Neural cell (in vitro differentiated cells): ENCODE results near the gene DAP. TPM values are rescaled to one million over a fixed set of nuclear protein-coding genes. Genes with fewer than 3 reads are reported as not detected.
A peak's percentile ranks its signal among the peaks of the same experiment; 100 is the strongest.

Experiments used
- H2AFZ ChIP-seq: fragments of 200-600, 300-800 bp; sonication (generic), shearing (Covaris generic); 2 replicates; pipeline ENCODE4 v1.6.0; 2014; ENCODE audit warnings: low read depth, mild to moderate bottlenecking, antibody characterized with exemption, low read length, moderate library complexity
- H3F3A ChIP-seq: fragments of 200-600 bp; shearing (Covaris generic); 2 replicates; pipeline ENCODE4 v1.6.1; 2016; ENCODE audit warnings: mild to moderate bottlenecking, moderate library complexity, mixed read lengths, antibody characterized with exemption, low read length; ENCODE audit not compliant: insufficient read depth, poor library complexity, severe bottlenecking
- H3K27ac ChIP-seq: fragments of 200-600, 300-800 bp; sonication (generic), shearing (Covaris generic); 2 replicates; pipeline ENCODE4 v1.5.1; 2014; ENCODE audit warnings: mild to moderate bottlenecking, low read length, moderate library complexity
- H3K27me3 ChIP-seq: fragments of 300-800, 200-600 bp; sonication (generic), shearing (Covaris generic); 2 replicates; pipeline ENCODE4 v1.6.0; 2014; ENCODE audit warnings: mild to moderate bottlenecking, low read depth, low read length, moderate library complexity; ENCODE audit not compliant: insufficient read depth
- H3K36me3 ChIP-seq: fragments of 300-800, 200-600 bp; sonication (generic), shearing (Covaris generic); 2 replicates; pipeline ENCODE4 v1.5.1; 2014; ENCODE audit warnings: mild to moderate bottlenecking, antibody characterized with exemption, low read length, moderate library complexity; ENCODE audit not compliant: insufficient read depth
- H3K4me2 ChIP-seq: fragments of 300-800, 200-600 bp; sonication (generic), shearing (Covaris generic); 2 replicates; pipeline ENCODE4 v1.6.0; 2014; ENCODE audit warnings: mild to moderate bottlenecking, low read length
- H3K4me3 ChIP-seq: fragments of 300-800, 200-600 bp; sonication (generic), shearing (Covaris generic); 2 replicates; pipeline ENCODE4 v1.5.1; 2014; ENCODE audit warnings: mild to moderate bottlenecking, low read length, moderate library complexity
- H3K79me2 ChIP-seq: fragments of 200-600 bp; shearing (Covaris generic); replicated peaks from 2 replicates; pipeline ENCODE4 v1.6.0; 2014; ENCODE audit warnings: mild to moderate bottlenecking, low read length, moderate library complexity; ENCODE audit not compliant: insufficient read depth
- H3K9ac ChIP-seq: fragments of 300-800, 200-600 bp; sonication (generic), shearing (Covaris generic); 2 replicates; pipeline ENCODE4 v1.6.1; 2016; ENCODE audit warnings: mild to moderate bottlenecking, low read length, mixed read lengths
- H3K9me2 ChIP-seq: fragments of 200-600 bp; shearing (Covaris generic); 2 replicates; pipeline ENCODE4 v1.6.1; 2016; ENCODE audit warnings: mild to moderate bottlenecking, low read length, mixed read lengths; ENCODE audit not compliant: insufficient read depth
- H3K9me3 ChIP-seq: fragments of 200-600, 300-800 bp; sonication (generic), shearing (Covaris generic); 2 replicates; pipeline ENCODE4 v1.6.1; 2016; ENCODE audit warnings: mild to moderate bottlenecking, mixed run types, low read length, moderate library complexity, mixed read lengths
- H4K20me1 ChIP-seq: fragments of 200-600 bp; shearing (Covaris generic); 2 replicates; pipeline ENCODE4 v1.6.1; 2016; ENCODE audit warnings: mild to moderate bottlenecking, mixed run types; ENCODE audit not compliant: insufficient read depth
- EP300 ChIP-seq: fragments of 450-650 bp; conservative IDR thresholded peaks from 2 replicates; pipeline ENCODE4 v1.6.1; 2014; ENCODE audit warnings: antibody characterized with exemption, mild to moderate bottlenecking, moderate library complexity; ENCODE audit not compliant: poor library complexity, severe bottlenecking
- EZH2 ChIP-seq: fragments of 200-600, 300-800 bp; shearing (Covaris generic), sonication (generic); IDR thresholded peaks from 2 replicates; pipeline ENCODE4 v1.6.1; 2014; ENCODE audit warnings: antibody characterized with exemption, low read length, borderline replicate concordance, mild to moderate bottlenecking; ENCODE audit not compliant: insufficient read depth, poor library complexity, severe bottlenecking
- MXI1 ChIP-seq: fragments of 450-650 bp; conservative IDR thresholded peaks from 2 replicates; pipeline ENCODE4 v1.6.1; 2014; ENCODE audit warnings: antibody characterized with exemption, mild to moderate bottlenecking; ENCODE audit not compliant: poor library complexity, severe bottlenecking
- POLR2AphosphoS5 ChIP-seq: IDR thresholded peaks from 2 replicates; pipeline ENCODE4 v1.6.1; 2012
- RAD21 ChIP-seq: fragments of 450-650 bp; conservative IDR thresholded peaks from 2 replicates; pipeline ENCODE4 v1.6.1; 2014; ENCODE audit warnings: antibody characterized with exemption, mild to moderate bottlenecking, moderate library complexity
- SMC3 ChIP-seq: fragments of 450-650 bp; conservative IDR thresholded peaks from 2 replicates; pipeline ENCODE4 v1.6.1; 2014; ENCODE audit warnings: antibody characterized with exemption, mild to moderate bottlenecking, moderate library complexity; ENCODE audit not compliant: poor library complexity
- TAF1 ChIP-seq: IDR thresholded peaks from 2 replicates; pipeline ENCODE4 v1.6.1; 2012; ENCODE audit warnings: low read depth
- polyA plus RNA-seq: library from polyadenylated mRNA; depleted of rRNA; stranded (reverse); fragments of >200 nt; gene quantifications from 2 replicates; pipeline ENCODE4 v1.2.3, GENCODE V29; 2014
- TF ChIP-seq, protein P1 (sequence below): fragments of 450-650 bp; IDR thresholded peaks from 2 replicates; pipeline ENCODE4 v1.5.1; 2014; ENCODE audit warnings: antibody characterized with exemption, mild to moderate bottlenecking, moderate library complexity; ENCODE audit not compliant: poor library complexity, severe bottlenecking
- TF ChIP-seq, protein P2 (sequence below): IDR thresholded peaks from 2 replicates; pipeline ENCODE4 v1.6.1; 2012; ENCODE audit warnings: borderline replicate concordance

Gene DAP
- polyA plus RNA-seq, 1 donor from 2014 or later, result 9.3 TPM

DNA sequence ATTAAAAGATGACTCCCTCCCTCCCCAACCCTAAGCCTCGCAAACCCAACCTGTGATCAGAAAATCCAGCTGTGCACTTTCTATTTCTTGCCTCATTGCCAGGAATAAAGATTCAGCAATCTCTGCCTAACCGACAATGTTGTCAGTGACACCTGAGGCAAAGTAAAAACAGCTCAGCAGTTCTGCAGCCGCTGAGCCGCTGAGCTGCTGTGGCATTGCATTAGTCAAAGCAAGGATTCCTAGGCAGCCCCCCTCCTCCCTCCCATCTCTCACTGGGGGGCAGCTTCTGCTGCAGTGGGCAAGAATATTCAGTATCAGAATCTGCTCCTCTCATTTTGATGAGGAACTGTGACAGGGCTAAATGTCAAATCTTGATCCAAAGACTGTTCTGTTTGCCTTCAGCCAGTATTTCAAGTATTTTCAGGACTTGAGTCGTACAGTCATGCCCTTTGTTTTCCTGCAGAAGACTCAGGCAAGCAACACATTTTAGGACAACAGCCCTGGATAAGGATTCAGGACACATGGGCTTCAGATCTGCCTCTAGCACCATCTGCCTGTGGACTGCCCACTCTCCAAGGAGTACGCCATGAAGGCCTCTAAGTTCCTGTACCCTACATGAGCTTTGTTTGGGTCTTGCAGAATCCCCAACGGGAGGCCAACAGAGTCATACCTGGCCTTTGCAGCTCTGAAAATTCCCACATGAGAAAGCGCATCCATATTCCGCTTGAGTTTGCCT is 41.1 kb upstream of the DAP start:
- no peak for TF ChIP-seq RAD21
- TF ChIP-seq POLR2AphosphoS5, result peak; percentile 45
- TF ChIP-seq MXI1, result no peak
- TF ChIP-seq, protein P1, sequence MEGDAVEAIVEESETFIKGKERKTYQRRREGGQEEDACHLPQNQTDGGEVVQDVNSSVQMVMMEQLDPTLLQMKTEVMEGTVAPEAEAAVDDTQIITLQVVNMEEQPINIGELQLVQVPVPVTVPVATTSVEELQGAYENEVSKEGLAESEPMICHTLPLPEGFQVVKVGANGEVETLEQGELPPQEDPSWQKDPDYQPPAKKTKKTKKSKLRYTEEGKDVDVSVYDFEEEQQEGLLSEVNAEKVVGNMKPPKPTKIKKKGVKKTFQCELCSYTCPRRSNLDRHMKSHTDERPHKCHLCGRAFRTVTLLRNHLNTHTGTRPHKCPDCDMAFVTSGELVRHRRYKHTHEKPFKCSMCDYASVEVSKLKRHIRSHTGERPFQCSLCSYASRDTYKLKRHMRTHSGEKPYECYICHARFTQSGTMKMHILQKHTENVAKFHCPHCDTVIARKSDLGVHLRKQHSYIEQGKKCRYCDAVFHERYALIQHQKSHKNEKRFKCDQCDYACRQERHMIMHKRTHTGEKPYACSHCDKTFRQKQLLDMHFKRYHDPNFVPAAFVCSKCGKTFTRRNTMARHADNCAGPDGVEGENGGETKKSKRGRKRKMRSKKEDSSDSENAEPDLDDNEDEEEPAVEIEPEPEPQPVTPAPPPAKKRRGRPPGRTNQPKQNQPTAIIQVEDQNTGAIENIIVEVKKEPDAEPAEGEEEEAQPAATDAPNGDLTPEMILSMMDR, result no peak
- peak; percentile 33 for TF ChIP-seq EP300
- TF ChIP-seq TAF1, result no peak
- Histone ChIP-seq H3K27me3 (no peaks in the 10 kb centered on the region), H2AFZ (peak overlapping the region; percentile 7), H3K27ac (no peak overlapping the region), H3K79me2 (no peaks in the 10 kb centered on the region), H4K20me1 (no peaks in the 10 kb centered on the region), H3K9ac (no peak overlapping the region), H3K4me2 (peak overlapping the region; percentile 43), H3F3A (no peaks in the 10 kb centered on the region), H3K9me3 (no peaks in the 10 kb centered on the region), H3K36me3 (no peaks in the 10 kb centered on the region), H3K9me2 (no peaks in the 10 kb centered on the region), H3K4me3 (peak overlapping the region; percentile 43)

DNA sequence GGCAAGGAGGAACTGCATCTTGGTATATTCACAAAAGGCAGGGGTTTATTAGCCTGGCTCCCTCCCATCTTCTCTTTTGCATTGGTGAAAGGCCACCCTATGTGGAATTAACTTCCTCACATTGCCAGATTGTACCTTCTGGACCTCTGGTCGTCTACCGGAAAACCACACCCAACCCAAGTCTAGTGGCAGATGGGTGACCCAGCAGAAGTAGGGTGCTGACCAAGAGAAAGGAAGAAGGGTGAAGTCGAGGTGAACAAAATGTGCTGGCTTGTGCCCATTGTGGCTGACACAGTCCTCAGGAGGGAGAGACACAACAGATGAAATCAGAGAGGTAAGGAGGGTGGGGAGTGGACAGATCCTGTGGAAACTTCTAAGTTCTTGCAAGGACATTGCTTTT is 39.8 kb upstream of the DAP start:
- Histone ChIP-seq H3F3A (no peaks in the 10 kb centered on the region), H3K9ac (no peak overlapping the region), H3K9me2 (no peaks in the 10 kb centered on the region), H3K36me3 (no peaks in the 10 kb centered on the region), H3K4me3 (no peak overlapping the region), H3K27me3 (no peaks in the 10 kb centered on the region), H3K4me2 (no peak overlapping the region), H3K9me3 (no peaks in the 10 kb centered on the region), H2AFZ (no peak overlapping the region), H3K79me2 (no peaks in the 10 kb centered on the region), H4K20me1 (no peaks in the 10 kb centered on the region), H3K27ac (no peak overlapping the region)
- TF ChIP-seq, protein P1, result no peak
- no peak for TF ChIP-seq POLR2AphosphoS5
- no peak for TF ChIP-seq EP300
- TF ChIP-seq RAD21, result no peak
- TF ChIP-seq EZH2, result no peak
- TF ChIP-seq, protein P2, sequence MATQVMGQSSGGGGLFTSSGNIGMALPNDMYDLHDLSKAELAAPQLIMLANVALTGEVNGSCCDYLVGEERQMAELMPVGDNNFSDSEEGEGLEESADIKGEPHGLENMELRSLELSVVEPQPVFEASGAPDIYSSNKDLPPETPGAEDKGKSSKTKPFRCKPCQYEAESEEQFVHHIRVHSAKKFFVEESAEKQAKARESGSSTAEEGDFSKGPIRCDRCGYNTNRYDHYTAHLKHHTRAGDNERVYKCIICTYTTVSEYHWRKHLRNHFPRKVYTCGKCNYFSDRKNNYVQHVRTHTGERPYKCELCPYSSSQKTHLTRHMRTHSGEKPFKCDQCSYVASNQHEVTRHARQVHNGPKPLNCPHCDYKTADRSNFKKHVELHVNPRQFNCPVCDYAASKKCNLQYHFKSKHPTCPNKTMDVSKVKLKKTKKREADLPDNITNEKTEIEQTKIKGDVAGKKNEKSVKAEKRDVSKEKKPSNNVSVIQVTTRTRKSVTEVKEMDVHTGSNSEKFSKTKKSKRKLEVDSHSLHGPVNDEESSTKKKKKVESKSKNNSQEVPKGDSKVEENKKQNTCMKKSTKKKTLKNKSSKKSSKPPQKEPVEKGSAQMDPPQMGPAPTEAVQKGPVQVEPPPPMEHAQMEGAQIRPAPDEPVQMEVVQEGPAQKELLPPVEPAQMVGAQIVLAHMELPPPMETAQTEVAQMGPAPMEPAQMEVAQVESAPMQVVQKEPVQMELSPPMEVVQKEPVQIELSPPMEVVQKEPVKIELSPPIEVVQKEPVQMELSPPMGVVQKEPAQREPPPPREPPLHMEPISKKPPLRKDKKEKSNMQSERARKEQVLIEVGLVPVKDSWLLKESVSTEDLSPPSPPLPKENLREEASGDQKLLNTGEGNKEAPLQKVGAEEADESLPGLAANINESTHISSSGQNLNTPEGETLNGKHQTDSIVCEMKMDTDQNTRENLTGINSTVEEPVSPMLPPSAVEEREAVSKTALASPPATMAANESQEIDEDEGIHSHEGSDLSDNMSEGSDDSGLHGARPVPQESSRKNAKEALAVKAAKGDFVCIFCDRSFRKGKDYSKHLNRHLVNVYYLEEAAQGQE, result no peak
- no peak for TF ChIP-seq TAF1
- TF ChIP-seq SMC3, result no peak
